PFSK-1 (cell line): Measurements from ENCODE around the gene ERC1.

Source experiments
- FOXP2 ChIP-seq: optimal IDR thresholded peaks from 2 replicates; pipeline ENCODE3; 2011; ENCODE audit warnings: borderline replicate concordance, control low read depth, inconsistent platforms; ENCODE audit not compliant: insufficient read depth; ENCODE audit errors: extremely low read length, extremely low read depth
- POLR2AphosphoS5 ChIP-seq: IDR thresholded peaks from 2 replicates; pipeline ENCODE4 v1.6.1; 2012; ENCODE audit warnings: low read depth, mild to moderate bottlenecking, control low read depth, low read length, moderate library complexity
- SIN3A ChIP-seq: IDR thresholded peaks from 2 replicates; pipeline ENCODE4 v1.6.1; 2012; ENCODE audit warnings: mild to moderate bottlenecking, low read length, moderate library complexity, borderline replicate concordance; ENCODE audit not compliant: insufficient read depth
- TAF1 ChIP-seq: IDR thresholded peaks from 2 replicates; pipeline ENCODE4 v1.6.1; 2012; ENCODE audit warnings: low read length, control low read depth, borderline replicate concordance; ENCODE audit not compliant: insufficient read depth
- TF ChIP-seq, protein P1 (sequence below), 2 experiments: IDR thresholded peaks; 2 replicates each; pipeline versions ENCODE4 v1.6.1 to v1.8.0; 2011 to 2012; ENCODE audit warnings: low read depth in 2 of 2, low read length in 2 of 2, control low read depth in 1 of 2, inconsistent platforms in 1 of 2, mild to moderate bottlenecking in 1 of 2, moderate library complexity in 1 of 2; ENCODE audit not compliant: insufficient read depth in 1 of 2

The ERC1 gene

GRCh38 chr12:1273051-1273450, 282.0 kb downstream of the ERC1 start:
- TF ChIP-seq TAF1 (no peak), FOXP2 (no peak), SIN3A (no peak), POLR2AphosphoS5 (no peak)
- TF ChIP-seq, protein P1, sequence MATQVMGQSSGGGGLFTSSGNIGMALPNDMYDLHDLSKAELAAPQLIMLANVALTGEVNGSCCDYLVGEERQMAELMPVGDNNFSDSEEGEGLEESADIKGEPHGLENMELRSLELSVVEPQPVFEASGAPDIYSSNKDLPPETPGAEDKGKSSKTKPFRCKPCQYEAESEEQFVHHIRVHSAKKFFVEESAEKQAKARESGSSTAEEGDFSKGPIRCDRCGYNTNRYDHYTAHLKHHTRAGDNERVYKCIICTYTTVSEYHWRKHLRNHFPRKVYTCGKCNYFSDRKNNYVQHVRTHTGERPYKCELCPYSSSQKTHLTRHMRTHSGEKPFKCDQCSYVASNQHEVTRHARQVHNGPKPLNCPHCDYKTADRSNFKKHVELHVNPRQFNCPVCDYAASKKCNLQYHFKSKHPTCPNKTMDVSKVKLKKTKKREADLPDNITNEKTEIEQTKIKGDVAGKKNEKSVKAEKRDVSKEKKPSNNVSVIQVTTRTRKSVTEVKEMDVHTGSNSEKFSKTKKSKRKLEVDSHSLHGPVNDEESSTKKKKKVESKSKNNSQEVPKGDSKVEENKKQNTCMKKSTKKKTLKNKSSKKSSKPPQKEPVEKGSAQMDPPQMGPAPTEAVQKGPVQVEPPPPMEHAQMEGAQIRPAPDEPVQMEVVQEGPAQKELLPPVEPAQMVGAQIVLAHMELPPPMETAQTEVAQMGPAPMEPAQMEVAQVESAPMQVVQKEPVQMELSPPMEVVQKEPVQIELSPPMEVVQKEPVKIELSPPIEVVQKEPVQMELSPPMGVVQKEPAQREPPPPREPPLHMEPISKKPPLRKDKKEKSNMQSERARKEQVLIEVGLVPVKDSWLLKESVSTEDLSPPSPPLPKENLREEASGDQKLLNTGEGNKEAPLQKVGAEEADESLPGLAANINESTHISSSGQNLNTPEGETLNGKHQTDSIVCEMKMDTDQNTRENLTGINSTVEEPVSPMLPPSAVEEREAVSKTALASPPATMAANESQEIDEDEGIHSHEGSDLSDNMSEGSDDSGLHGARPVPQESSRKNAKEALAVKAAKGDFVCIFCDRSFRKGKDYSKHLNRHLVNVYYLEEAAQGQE (IDR thresholded peaks at IDR 0.05; ENCODE audit: insufficient read depth in 1 of 2, low read depth in 2 of 2, low read length in 2 of 2): no peak

GRCh38 chr12:1277905-1278304, 286.9 kb downstream of the ERC1 start:
- TF ChIP-seq TAF1 (no peak), POLR2AphosphoS5 (no peak), SIN3A (no peak), FOXP2 (no peak)
- TF ChIP-seq, protein P1 (IDR thresholded peaks at IDR 0.05; ENCODE audit: insufficient read depth in 1 of 2, low read depth in 2 of 2, low read length in 2 of 2): no peak

DNA sequence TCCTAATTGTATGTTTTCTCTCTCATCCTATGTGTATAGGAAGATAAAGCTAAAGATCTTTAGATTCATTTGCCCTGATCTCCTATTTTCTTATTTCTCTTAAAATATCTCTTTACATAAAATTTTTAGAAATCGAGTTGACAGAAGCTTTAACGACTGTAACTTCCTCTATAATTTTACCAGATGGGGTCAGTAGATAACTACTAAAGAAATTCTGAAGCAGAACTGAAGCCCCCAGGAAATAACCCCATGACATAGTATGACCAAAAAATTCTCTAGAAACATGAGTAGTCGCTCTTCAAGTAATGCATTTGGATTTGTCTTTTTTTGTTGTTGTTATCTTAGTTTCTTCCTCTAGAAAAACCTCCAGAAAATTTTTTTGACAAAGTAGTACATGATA, 288.0 kb downstream of the ERC1 start:
- TF ChIP-seq POLR2AphosphoS5: no peak
- no peak for TF ChIP-seq TAF1
- no peak for TF ChIP-seq FOXP2
- TF ChIP-seq SIN3A: no peak
- TF ChIP-seq, protein P1 (IDR thresholded peaks at IDR 0.05; ENCODE audit: insufficient read depth in 1 of 2, low read depth in 2 of 2, low read length in 2 of 2): no peak

GRCh38 chr12:1280059-1280458, 289.0 kb downstream of the ERC1 start:
- no peak for TF ChIP-seq TAF1
- TF ChIP-seq, protein P1 (IDR thresholded peaks at IDR 0.05; ENCODE audit: insufficient read depth in 1 of 2, low read depth in 2 of 2, low read length in 2 of 2): no peak
- TF ChIP-seq POLR2AphosphoS5: no peak
- no peak for TF ChIP-seq FOXP2
- no peak for TF ChIP-seq SIN3A

- TF ChIP-seq, protein P1 (IDR thresholded peaks at IDR 0.05; ENCODE audit: insufficient read depth in 1 of 2, low read depth in 2 of 2, low read length in 2 of 2): no peak
- TF ChIP-seq FOXP2 (no peak), POLR2AphosphoS5 (no peak), TAF1 (no peak), SIN3A (no peak)
Measured at GRCh38 chr12:1281683-1282366, 290.8 kb downstream of the ERC1 start.
